GM18519 (cell line): ENCODE data around the gene CCBE1.
"Not testable (repeated sequence)": the region's sequence is repeated elsewhere in the genome, so short reads cannot be mapped to it uniquely, and the experiment has no call there.

ENCODE experiments used
- ATAC-seq: cut with Tn5 transposase; IDR thresholded peaks from one replicate; pipeline ENCODE4 v1.9.1; 2021; ENCODE audit warnings: mild to moderate bottlenecking, moderate library complexity; ENCODE audit not compliant: unreplicated experiment, low FRiP score

Gene CCBE1

GRCh38 chr18:59697236-59697932, at the start of gene CCBE1:
TSS of gene CCBE1 (minus strand) at chr18:59697423.
- peak; percentile 48 for ATAC-seq

- ATAC-seq: no peak
These were observed 47.1 kb upstream of the CCBE1 start for GRCh38 chr18:59744271-59744721.

- ATAC-seq: no peak
These were observed 46.3 kb upstream of the CCBE1 start for GRCh38 chr18:59743566-59743965.

GRCh38 chr18:59742325-59743111, 45.3 kb upstream of the CCBE1 start:
- no peak for ATAC-seq

GRCh38 chr18:59740141-59740540, 42.9 kb upstream of the CCBE1 start:
- no peak for ATAC-seq

- no peak for ATAC-seq
These were observed 40.6 kb upstream of the CCBE1 start for GRCh38 chr18:59737776-59738300.

- ATAC-seq: not testable (repeated sequence)
These were observed 40.1 kb upstream of the CCBE1 start for GRCh38 chr18:59737335-59737734.

- no peak for ATAC-seq
These were observed 38.8 kb upstream of the CCBE1 start for GRCh38 chr18:59736061-59736460.

- ATAC-seq: no peak
These were observed 38.1 kb upstream of the CCBE1 start for GRCh38 chr18:59735269-59735860.

- ATAC-seq: no peak
These were observed 36.2 kb upstream of the CCBE1 start for GRCh38 chr18:59733421-59733820.

GRCh38 chr18:59730896-59731295, 33.7 kb upstream of the CCBE1 start:
- no peak for ATAC-seq

GRCh38 chr18:59729781-59730180, 32.6 kb upstream of the CCBE1 start:
- no peak for ATAC-seq

- ATAC-seq: no peak
These were observed 31.6 kb upstream of the CCBE1 start for GRCh38 chr18:59728816-59729215.

GRCh38 chr18:59725142-59725541, 27.9 kb upstream of the CCBE1 start:
- no peak for ATAC-seq

- ATAC-seq: no peak
These were observed 26.9 kb upstream of the CCBE1 start for GRCh38 chr18:59724103-59724502.

GRCh38 chr18:59721931-59722330, 24.7 kb upstream of the CCBE1 start:
- ATAC-seq: no peak

- no peak for ATAC-seq
These were observed 24.0 kb upstream of the CCBE1 start for GRCh38 chr18:59721211-59721610.

GRCh38 chr18:59719544-59720181, 22.4 kb upstream of the CCBE1 start:
- no peak for ATAC-seq

GRCh38 chr18:59718464-59719157, 21.4 kb upstream of the CCBE1 start:
- ATAC-seq: no peak

GRCh38 chr18:59718108-59718463, 20.9 kb upstream of the CCBE1 start:
- ATAC-seq: no peak
